ENCODE data around the gene ERC2. TPM values are rescaled to one million over a fixed set of nuclear protein-coding genes. Genes with fewer than 3 reads are reported as not detected.

The ERC2 gene
- total and polyA plus RNA-seq, 2 donors (not counting 3 experiments of a cell fraction or from before 2014, with no cell fraction given), result 5.6 to 15.5 TPM

DNA sequence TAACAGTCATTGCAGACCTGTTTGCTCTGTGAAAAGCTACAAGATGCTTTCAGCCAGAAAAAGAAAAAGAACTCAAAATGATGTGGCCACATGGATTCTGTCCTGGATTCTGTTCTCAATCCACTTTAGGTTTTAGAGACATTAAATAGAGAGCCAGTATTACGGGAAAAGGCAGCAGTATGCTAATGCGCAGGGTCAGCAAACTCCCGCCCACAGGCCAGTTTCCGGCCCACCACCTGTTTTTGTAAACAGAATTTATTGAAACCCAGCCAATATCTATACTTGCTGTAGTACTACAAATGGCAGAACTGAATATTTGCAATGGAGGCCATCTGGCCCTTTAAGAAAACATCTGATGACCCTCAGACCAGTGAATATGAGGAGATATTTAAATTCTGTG, 416.1 kb downstream of the ERC2 start:
- DNase-seq (ENCODE audit: low read depth, low spot score) (no peak), FAIRE-seq (no peak)
- H3K36me3 ChIP-seq (ENCODE audit: control insufficient read depth in 2 of 2, extremely low read depth in 1 of 2, insufficient read depth in 2 of 2, low read length in 2 of 2), result no peaks in the 10 kb centered on the region
- H3K4me3 ChIP-seq (replicated peaks in 1 of 3; ENCODE audit: insufficient read depth in 1 of 3, low read depth in 1 of 3, low read length in 3 of 3), result no peak overlapping the region
- BruUV-seq (replicated peaks), result no TSS peak
- no peaks in the 10 kb centered on the region for H3K9me3 ChIP-seq (replicated peaks; ENCODE audit: control insufficient read depth, insufficient read depth, low read length)
- no peaks in the 10 kb centered on the region for H3K27me3 ChIP-seq (ENCODE audit: control insufficient read depth in 2 of 2, insufficient read depth in 2 of 2, low read length in 2 of 2)
- CTCF ChIA-PET, result no interaction called here
- H3K79me2 ChIP-seq (ENCODE audit: control insufficient read depth, insufficient read depth, low read length), result no peaks in the 10 kb centered on the region
- no peak overlapping the region for H3K9ac ChIP-seq (replicated peaks; ENCODE audit: extremely low read depth, insufficient read depth, low read length)
- POLR2A ChIA-PET, result no interaction called here
- no peaks in the 10 kb centered on the region for H4K20me1 ChIP-seq (replicated peaks; ENCODE audit: control insufficient read depth, extremely low read depth, insufficient read depth, low read length)
- H2AFZ ChIP-seq (ENCODE audit: low read depth, low read length), result no peak overlapping the region
- dilution Hi-C loops (cut with MboI; ENCODE audit: extremely low pct_ligation_motif_present, low sequenced_read_pairs) (no loop called here), intact Hi-C loops (cut with micrococcal nuclease) (no loop called here)
- no peaks in the 10 kb centered on the region for H3K4me1 ChIP-seq (ENCODE audit: control insufficient read depth, extremely low read depth, insufficient read depth, low read length)
- no peaks in the 10 kb centered on the region for H3K9me1 ChIP-seq (replicated peaks; ENCODE audit: control insufficient read depth, extremely low read depth, insufficient read depth, low read length)
- H3K4me2 ChIP-seq (ENCODE audit: insufficient read depth, low read length), result no peak overlapping the region
- TF ChIP-seq POLR2A (IDR thresholded peaks at IDR 0.05; ENCODE audit: low read depth, low read length) (no peak), MYC (IDR thresholded peaks at IDR 0.05; ENCODE audit: low read depth, low read length) (no peak), FOS (IDR thresholded peaks at IDR 0.05; ENCODE audit: borderline replicate concordance, insufficient read depth, low read length) (no peak)
- TF ChIP-seq, protein P1, sequence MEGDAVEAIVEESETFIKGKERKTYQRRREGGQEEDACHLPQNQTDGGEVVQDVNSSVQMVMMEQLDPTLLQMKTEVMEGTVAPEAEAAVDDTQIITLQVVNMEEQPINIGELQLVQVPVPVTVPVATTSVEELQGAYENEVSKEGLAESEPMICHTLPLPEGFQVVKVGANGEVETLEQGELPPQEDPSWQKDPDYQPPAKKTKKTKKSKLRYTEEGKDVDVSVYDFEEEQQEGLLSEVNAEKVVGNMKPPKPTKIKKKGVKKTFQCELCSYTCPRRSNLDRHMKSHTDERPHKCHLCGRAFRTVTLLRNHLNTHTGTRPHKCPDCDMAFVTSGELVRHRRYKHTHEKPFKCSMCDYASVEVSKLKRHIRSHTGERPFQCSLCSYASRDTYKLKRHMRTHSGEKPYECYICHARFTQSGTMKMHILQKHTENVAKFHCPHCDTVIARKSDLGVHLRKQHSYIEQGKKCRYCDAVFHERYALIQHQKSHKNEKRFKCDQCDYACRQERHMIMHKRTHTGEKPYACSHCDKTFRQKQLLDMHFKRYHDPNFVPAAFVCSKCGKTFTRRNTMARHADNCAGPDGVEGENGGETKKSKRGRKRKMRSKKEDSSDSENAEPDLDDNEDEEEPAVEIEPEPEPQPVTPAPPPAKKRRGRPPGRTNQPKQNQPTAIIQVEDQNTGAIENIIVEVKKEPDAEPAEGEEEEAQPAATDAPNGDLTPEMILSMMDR (IDR thresholded peaks at IDR 0.05; ENCODE audit: extremely low read depth in 1 of 2, insufficient read depth in 1 of 2, low read depth in 1 of 2, low read length in 2 of 2), result no peak
- H3K27ac ChIP-seq (ENCODE audit: insufficient read depth, low read depth, low read length), result no peak overlapping the region

DNA sequence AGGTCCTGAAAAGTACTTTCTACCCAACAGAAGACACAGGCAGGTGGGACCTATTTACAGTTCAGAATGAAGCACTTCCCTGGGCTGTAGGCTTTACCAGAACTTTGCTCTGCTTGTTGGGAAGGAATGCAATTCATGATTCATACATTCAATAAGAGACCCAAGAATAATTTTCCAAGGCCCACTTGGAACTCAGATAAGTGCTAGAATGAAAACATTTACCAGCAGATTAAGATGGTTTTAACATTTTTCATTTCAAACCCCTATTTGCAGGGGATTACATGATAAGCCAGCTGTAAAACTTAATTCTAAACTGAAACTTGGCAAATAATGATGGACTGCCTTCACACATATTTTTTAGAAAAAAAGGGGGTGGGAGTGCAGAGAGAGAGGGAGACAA, 417.2 kb downstream of the ERC2 start:
- intact Hi-C loops (cut with micrococcal nuclease) (no loop called here), dilution Hi-C loops (cut with MboI; ENCODE audit: extremely low pct_ligation_motif_present, low sequenced_read_pairs) (no loop called here)
- no peaks in the 10 kb centered on the region for H4K20me1 ChIP-seq (replicated peaks; ENCODE audit: control insufficient read depth, extremely low read depth, insufficient read depth, low read length)
- H3K9ac ChIP-seq (replicated peaks; ENCODE audit: extremely low read depth, insufficient read depth, low read length), result no peak overlapping the region
- H3K4me2 ChIP-seq (ENCODE audit: insufficient read depth, low read length), result no peak overlapping the region
- H3K9me3 ChIP-seq (replicated peaks; ENCODE audit: control insufficient read depth, insufficient read depth, low read length), result no peaks in the 10 kb centered on the region
- H2AFZ ChIP-seq (ENCODE audit: low read depth, low read length), result no peak overlapping the region
- no peaks in the 10 kb centered on the region for H3K27me3 ChIP-seq (ENCODE audit: control insufficient read depth in 2 of 2, insufficient read depth in 2 of 2, low read length in 2 of 2)
- H3K79me2 ChIP-seq (ENCODE audit: control insufficient read depth, insufficient read depth, low read length), result no peaks in the 10 kb centered on the region
- H3K9me1 ChIP-seq (replicated peaks; ENCODE audit: control insufficient read depth, extremely low read depth, insufficient read depth, low read length), result no peaks in the 10 kb centered on the region
- H3K36me3 ChIP-seq (ENCODE audit: control insufficient read depth in 2 of 2, extremely low read depth in 1 of 2, insufficient read depth in 2 of 2, low read length in 2 of 2), result no peaks in the 10 kb centered on the region
- TF ChIP-seq GATA2 (IDR thresholded peaks at IDR 0.05; ENCODE audit: insufficient read depth, insufficient read length, low read depth, low read length) (no peak), FOS (IDR thresholded peaks at IDR 0.05; ENCODE audit: borderline replicate concordance, insufficient read depth, low read length) (no peak), POLR2A (IDR thresholded peaks at IDR 0.05; ENCODE audit: low read depth, low read length) (no peak), POLR2AphosphoS5 (IDR thresholded peaks at IDR 0.05; ENCODE audit: insufficient read depth, low read depth, low read length) (no peak), JUN (IDR thresholded peaks at IDR 0.05; ENCODE audit: borderline replicate concordance, insufficient read depth, insufficient read length, low read depth) (no peak), EZH2 (IDR thresholded peaks at IDR 0.05; ENCODE audit: borderline replicate concordance, low read depth, low read length, severe bottlenecking) (no peak)
- TF ChIP-seq, protein P1 (IDR thresholded peaks at IDR 0.05; ENCODE audit: extremely low read depth in 1 of 2, insufficient read depth in 1 of 2, low read depth in 1 of 2, low read length in 2 of 2), result no peak
- TF ChIP-seq, protein P2, sequence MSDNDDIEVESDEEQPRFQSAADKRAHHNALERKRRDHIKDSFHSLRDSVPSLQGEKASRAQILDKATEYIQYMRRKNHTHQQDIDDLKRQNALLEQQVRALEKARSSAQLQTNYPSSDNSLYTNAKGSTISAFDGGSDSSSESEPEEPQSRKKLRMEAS (IDR thresholded peaks at IDR 0.05; ENCODE audit: insufficient read depth, insufficient read length), result no peak
- FAIRE-seq, result no peak
- no peak overlapping the region for H3K4me3 ChIP-seq (replicated peaks in 1 of 3; ENCODE audit: insufficient read depth in 1 of 3, low read depth in 1 of 3, low read length in 3 of 3)
- no peak for DNase-seq (ENCODE audit: low read depth, low spot score)
- BruUV-seq (replicated peaks), result no TSS peak
- ChIA-PET CTCF (interaction anchor here (1.2 to 1.3 kb wide), 3 partner anchors 9 to 201 kb away, joined by 3 to 4 read pairs (median 3); no protein-coding TSS in a partner anchor), POLR2A (no interaction called here)
- no peak overlapping the region for H3K27ac ChIP-seq (ENCODE audit: insufficient read depth, low read depth, low read length)
- H3K4me1 ChIP-seq (ENCODE audit: control insufficient read depth, extremely low read depth, insufficient read depth, low read length), result no peaks in the 10 kb centered on the region
